ENCODE measurements around the gene KIAA0232. TPM values are rescaled to one million over a fixed set of nuclear protein-coding genes. Genes with fewer than 3 reads are reported as not detected.

KIAA0232 gene
- total RNA-seq, 4 donors from 2014 or later: 39.1 to 66.4 (median 60.4) TPM

DNA sequence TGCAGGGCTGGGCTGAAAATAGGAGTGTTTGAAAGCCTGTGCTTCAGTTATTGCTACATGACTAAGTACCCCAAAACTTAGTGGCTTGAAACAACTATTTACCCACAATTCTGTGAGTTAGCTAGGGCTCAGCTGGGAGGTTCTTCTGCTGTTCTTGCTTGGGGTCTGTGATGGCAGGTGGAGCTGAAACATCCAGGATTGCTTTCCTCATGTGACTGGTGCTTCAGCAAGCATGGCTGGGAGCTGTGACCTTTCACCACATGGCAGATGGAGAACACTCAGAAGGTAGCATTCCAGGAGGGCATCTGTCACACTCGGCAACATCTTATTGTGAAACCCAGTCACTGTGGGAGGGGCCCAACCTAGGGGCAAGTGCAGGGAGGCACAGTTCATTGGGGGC is 70.1 kb downstream of the KIAA0232 start:
- Histone ChIP-seq H3K4me3 (no peak overlapping the region), H3K9me3 (no peaks in the 10 kb centered on the region), H3K36me3 (peaks cover 0 to 9% of the 10 kb centered on the region in 2 donors), H3K27me3 (no peaks in the 10 kb centered on the region), H3K4me1 (peaks cover 35 to 44% of the 10 kb centered on the region in 2 donors), H3K27ac (peak overlapping the region; percentile 87 to 93 (median 90))
- no peak for TF ChIP-seq CTCF (IDR thresholded peaks at IDR 0.05 in 4 of 5, conservative IDR thresholded peaks at IDR 0.05 in 1 of 5)
- no peak for TF ChIP-seq POLR2A (IDR thresholded peaks at IDR 0.05)
- in situ Hi-C loops (cut with MboI; ENCODE audit: low sequenced_read_pairs in 4 of 4) (loop anchor here in 1 of 4 donors (10.0 kb wide), 1 partner anchor 68 kb away; the partner anchor contains the start of gene KIAA0232), intact Hi-C loops (cut with DNase I; ENCODE audit: low total_unique reads) (no loop called here)
- ATAC-seq (no peak), DNase-seq (no peak)

GRCh38 chr4:6854098-6854744 is 71.7 kb downstream of the KIAA0232 start:
- no peak for TF ChIP-seq CTCF (IDR thresholded peaks at IDR 0.05 in 4 of 5, conservative IDR thresholded peaks at IDR 0.05 in 1 of 5)
- TF ChIP-seq POLR2A (IDR thresholded peaks at IDR 0.05): no peak
- DNase-seq (no peak), ATAC-seq (no peak)
- Histone ChIP-seq H3K4me1 (peaks cover 37 to 46% of the 10 kb centered on the region in 2 donors), H3K4me3 (no peak overlapping the region), H3K9me3 (no peaks in the 10 kb centered on the region), H3K36me3 (peaks cover 0 to 11% of the 10 kb centered on the region in 2 donors), H3K27ac (peak overlapping the region; percentile 87 to 93 (median 90)), H3K27me3 (no peaks in the 10 kb centered on the region)
- intact Hi-C loops (cut with DNase I; ENCODE audit: low total_unique reads) (loop anchor here (2.0 kb wide), 1 partner anchor 19 kb away; no protein-coding TSS in a partner anchor), in situ Hi-C loops (cut with MboI; ENCODE audit: low sequenced_read_pairs in 4 of 4) (loop anchor here in 1 of 4 donors (10.0 kb wide), 1 partner anchor 69 kb away; the partner anchor contains the start of gene KIAA0232)

- ATAC-seq (peak; percentile 94 to 97), DNase-seq (peak; percentile 76 to 79)
- in situ Hi-C loops (cut with MboI; ENCODE audit: low sequenced_read_pairs in 4 of 4): loop anchor here in 1 of 4 donors (10.0 kb wide), 1 partner anchor 71 kb away; the partner anchor contains the start of gene KIAA0232
- H3K9me3 ChIP-seq: no peaks in the 10 kb centered on the region
- H3K36me3 ChIP-seq: peaks cover 0 to 26% of the 10 kb centered on the region in 2 donors
- no peaks in the 10 kb centered on the region for H3K27me3 ChIP-seq
- intact Hi-C loops (cut with DNase I; ENCODE audit: low total_unique reads): loop anchor here (1.0 to 5.0 kb wide), 3 partner anchors 21 to 73 kb away; partner anchors contain the start of gene KIAA0232
- H3K27ac ChIP-seq: peak overlapping the region; percentile 87 to 93 (median 90)
- H3K4me1 ChIP-seq: peaks cover 45 to 48% of the 10 kb centered on the region in 2 donors
- TF ChIP-seq POLR2A (IDR thresholded peaks at IDR 0.05) (peak in 1 of 2 donors; percentile 66), CTCF (IDR thresholded peaks at IDR 0.05 in 4 of 5, conservative IDR thresholded peaks at IDR 0.05 in 1 of 5) (peak in 1 of 5 experiments; percentile 20)
- H3K4me3 ChIP-seq: peak overlapping the region; percentile 30 to 47 (median 32)
Observed at GRCh38 chr4:6855692-6856297, 73.3 kb downstream of the KIAA0232 start.

GRCh38 chr4:6856391-6856790 is 73.9 kb downstream of the KIAA0232 start:
- no peak for ATAC-seq
- Histone ChIP-seq H3K4me3 (peak overlapping the region; percentile 30 to 47 (median 32)), H3K36me3 (peaks cover 0 to 31% of the 10 kb centered on the region in 2 donors), H3K9me3 (no peaks in the 10 kb centered on the region), H3K27me3 (no peaks in the 10 kb centered on the region), H3K4me1 (peaks cover 45 to 48% of the 10 kb centered on the region in 2 donors), H3K27ac (peak overlapping the region; percentile 87 to 93 (median 90))
- no peak for DNase-seq
- intact Hi-C loops (cut with DNase I; ENCODE audit: low total_unique reads) (loop anchor here (5.0 kb wide), 1 partner anchor 74 kb away; the partner anchor contains the start of gene KIAA0232), in situ Hi-C loops (cut with MboI; ENCODE audit: low sequenced_read_pairs in 4 of 4) (loop anchor here in 1 of 4 donors (10.0 kb wide), 1 partner anchor 72 kb away; the partner anchor contains the start of gene KIAA0232)
- TF ChIP-seq CTCF (IDR thresholded peaks at IDR 0.05 in 4 of 5, conservative IDR thresholded peaks at IDR 0.05 in 1 of 5) (no peak), POLR2A (IDR thresholded peaks at IDR 0.05) (no peak)
